HG02938 (cell line): ENCODE measurements around the gene PTPRK.
"Not testable (repeated sequence)": the region's sequence is repeated elsewhere in the genome, so short reads cannot be mapped to it uniquely, and the experiment has no call there.

Source experiments
- ATAC-seq: cut with Tn5 transposase; IDR thresholded peaks from one replicate; pipeline ENCODE4 v1.9.1; 2021; ENCODE audit warnings: mild to moderate bottlenecking, moderate library complexity; ENCODE audit not compliant: unreplicated experiment

PTPRK gene

GRCh38 chr6:128047989-128048388, 472.4 kb downstream of the PTPRK start:
- no peak for ATAC-seq

GRCh38 chr6:128046033-128046432, 474.4 kb downstream of the PTPRK start:
- ATAC-seq: no peak

GRCh38 chr6:128039543-128039942, 480.9 kb downstream of the PTPRK start:
- ATAC-seq: no peak

GRCh38 chr6:128036808-128037570, 483.4 kb downstream of the PTPRK start:
- ATAC-seq: no peak

- no peak for ATAC-seq
Measured at GRCh38 chr6:128033156-128033555, 487.2 kb downstream of the PTPRK start.

- no peak for ATAC-seq
Measured at GRCh38 chr6:128032042-128032441, 488.4 kb downstream of the PTPRK start.

- no peak for ATAC-seq
Measured at GRCh38 chr6:128029826-128030225, 490.6 kb downstream of the PTPRK start.

DNA sequence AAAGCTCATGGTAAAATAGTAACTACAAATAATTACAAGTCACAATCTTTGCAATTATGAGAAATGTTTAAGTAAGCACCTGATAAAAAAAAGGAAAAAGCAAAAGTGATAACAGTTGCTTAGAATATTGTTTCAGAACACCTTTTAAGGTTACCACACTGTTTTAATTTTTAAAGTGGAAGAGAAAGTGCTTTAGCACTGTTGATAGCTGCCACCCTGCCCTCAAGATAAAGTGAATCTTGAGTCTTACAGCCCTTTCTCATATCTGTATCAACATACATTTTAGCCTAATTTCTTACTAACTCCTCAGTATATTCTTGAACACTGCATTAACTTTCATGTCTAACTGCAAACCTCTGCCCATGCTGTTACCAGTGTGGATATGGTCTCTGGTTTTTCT, 492.2 kb downstream of the PTPRK start:
- ATAC-seq: no peak

DNA sequence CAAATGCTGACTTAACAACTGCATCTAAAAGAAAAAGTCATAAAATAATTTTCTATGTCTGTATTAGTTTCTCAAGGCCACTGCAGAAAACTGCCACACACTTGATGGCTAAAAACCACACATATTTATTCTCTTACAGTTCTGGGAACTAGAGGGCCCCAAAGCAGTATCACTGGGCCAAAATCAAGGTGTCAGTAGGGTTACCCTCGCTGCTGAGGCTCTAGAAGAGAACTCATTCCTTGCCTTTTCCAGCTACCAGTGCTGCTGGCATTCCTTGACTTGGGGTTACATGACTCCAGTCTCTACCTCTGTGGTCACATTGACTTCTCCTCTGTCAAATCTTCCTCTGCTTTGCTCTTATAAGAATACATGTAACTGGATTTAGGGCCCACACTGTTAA, 494.9 kb downstream of the PTPRK start:
- no peak for ATAC-seq

DNA sequence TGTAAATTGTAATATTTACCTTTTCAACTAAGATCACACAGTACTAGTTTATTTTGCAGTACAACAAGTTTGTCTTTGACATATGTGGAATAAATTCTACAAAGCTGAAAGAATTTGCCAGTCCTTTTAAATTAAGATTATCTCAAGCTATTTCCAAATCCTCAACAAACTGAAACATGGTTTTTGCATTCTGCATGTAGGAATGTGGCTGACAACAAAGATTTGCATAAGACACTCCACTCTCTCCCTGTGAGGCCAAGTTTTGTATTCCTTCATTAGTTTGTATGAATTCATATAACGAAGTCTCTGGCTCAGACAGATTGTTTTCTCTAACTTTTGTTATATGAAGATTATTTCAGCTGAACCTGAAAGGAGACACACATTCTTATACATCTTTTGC, 495.4 kb downstream of the PTPRK start:
- ATAC-seq: no peak

- ATAC-seq: no peak
Measured at GRCh38 chr6:128024046-128024445, 496.4 kb downstream of the PTPRK start.

DNA sequence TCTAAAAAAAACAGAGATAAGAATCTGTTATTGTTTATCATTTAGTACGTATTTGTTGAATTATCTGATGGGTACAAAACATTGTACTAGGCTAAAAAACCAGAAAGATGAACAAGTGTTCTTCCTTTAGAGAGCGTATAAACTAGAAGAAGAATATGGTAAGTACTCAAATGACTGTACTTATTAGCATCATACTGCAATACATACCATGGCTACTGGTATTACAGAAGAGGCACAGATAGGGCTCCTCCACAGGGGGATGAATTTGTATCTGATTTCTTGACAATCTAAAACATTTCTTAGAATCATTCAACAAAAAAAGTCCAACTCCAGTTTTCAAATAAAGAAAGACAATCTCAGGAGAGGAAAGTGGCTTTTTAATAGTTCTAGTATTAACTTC, 501.6 kb downstream of the PTPRK start:
- ATAC-seq: no peak

DNA sequence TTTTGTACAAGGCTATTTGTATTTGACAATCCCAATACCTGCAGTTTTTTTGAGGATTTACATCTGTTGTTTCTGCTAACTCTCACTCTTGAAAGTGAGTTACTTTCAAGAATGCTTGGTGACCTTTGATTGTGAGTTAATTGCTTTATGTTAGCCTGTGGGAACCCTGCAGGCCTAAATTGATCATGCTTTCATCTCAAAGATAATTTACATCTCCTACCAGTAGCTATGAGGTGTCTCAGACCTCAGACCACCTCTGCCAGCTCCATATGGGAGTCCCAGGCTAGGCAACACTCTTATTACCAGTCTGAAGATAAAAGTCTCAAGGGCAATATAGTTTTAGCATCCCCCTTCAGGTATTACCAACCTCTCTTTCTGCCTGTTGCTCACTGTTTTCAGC, 503.1 kb downstream of the PTPRK start:
- ATAC-seq: no peak

DNA sequence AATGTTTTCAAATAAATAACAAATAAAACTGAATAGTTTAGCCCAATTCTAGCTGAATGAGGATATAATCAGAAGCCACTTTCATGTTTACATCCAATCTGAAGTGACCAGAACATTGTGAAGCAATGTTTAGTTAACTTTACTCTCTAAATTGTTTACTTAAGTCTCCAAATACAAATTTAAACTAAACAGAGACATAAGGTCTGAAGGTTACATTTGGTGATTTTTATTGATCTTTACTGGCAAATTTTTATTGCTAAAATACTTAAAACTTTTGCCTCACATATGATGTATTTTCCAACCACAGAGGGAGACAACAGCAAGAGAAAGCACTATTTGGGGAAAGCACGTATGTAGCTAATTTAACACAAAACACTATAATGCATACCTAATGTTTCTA, 512.7 kb downstream of the PTPRK start:
- no peak for ATAC-seq

- ATAC-seq: no peak
Measured at GRCh38 chr6:128005009-128005408, 515.4 kb downstream of the PTPRK start.

GRCh38 chr6:128000363-128000762, 520.0 kb downstream of the PTPRK start:
- ATAC-seq: no peak

DNA sequence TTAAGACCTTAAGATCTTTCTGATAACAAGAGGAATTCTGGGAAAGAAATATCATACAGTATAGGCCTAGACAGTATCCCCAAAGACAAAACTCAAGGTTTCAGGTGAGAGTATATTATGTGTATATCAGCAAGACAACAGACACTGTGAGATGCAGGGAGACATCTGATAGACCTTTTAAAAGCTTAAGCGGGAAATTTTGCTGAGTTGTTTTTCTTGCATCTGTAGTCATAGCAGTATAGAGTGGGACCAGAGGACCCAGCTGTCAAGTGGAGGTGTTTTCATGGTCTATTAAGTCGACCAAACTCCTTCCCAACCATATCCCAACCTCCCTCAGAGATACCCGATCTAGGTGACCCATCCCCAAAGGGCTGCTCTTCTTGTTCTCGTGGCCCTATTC, 521.4 kb downstream of the PTPRK start:
- no peak for ATAC-seq

DNA sequence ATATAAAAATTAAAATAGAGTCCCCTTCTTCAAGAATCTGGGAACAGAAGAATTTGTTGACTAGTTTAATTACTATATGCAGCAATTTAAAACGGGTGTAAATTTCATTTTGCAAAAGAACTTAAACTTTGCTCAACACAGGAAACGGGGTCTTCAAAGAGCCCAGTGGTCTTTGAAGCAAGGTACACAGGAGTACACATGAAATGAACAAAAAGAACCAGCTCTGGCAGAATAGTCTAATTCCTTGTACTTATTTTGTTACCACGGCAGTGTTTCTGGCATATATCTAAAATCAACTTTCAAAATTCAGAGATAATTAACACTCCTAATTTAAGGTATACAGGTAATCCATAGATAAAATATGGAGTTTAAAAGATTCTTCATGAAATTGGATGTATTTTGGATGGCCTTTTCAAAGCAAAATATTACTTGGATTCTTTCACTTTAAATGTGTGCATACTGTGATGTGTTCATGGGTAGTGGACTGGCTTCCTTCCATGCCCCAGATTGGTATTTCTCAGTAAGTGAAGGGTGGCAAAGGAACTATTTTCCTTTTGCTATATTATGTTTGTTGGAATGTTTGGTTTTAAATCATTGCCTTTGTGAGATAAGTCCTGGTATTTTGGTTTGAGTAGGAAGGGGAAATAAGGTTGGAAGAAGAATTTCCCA, 522.8 kb downstream of the PTPRK start:
- ATAC-seq: no peak

DNA sequence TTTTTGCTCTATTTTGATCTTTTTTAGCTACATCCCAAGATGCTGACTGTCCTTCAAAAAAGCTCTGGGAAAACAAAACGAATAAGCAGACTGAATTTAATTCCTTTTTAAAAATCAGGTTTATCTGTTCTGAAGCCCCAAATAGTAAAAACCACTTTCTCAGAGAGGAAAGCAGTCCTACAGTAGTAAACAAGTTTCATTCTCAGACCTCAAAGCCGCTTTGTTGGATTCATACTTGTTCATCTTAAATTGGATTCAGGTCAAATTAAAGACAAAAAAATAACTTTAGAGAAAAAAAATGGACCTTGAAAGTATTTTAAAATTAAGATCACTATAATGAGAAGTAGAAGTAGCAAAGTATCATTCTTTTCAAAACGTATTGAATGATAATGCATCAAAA, 523.5 kb downstream of the PTPRK start:
- no peak for ATAC-seq

- ATAC-seq: no peak
Measured at GRCh38 chr6:127992144-127992543, 528.3 kb downstream of the PTPRK start.

- no peak for ATAC-seq
Measured at GRCh38 chr6:127990074-127990473, 530.3 kb downstream of the PTPRK start.

DNA sequence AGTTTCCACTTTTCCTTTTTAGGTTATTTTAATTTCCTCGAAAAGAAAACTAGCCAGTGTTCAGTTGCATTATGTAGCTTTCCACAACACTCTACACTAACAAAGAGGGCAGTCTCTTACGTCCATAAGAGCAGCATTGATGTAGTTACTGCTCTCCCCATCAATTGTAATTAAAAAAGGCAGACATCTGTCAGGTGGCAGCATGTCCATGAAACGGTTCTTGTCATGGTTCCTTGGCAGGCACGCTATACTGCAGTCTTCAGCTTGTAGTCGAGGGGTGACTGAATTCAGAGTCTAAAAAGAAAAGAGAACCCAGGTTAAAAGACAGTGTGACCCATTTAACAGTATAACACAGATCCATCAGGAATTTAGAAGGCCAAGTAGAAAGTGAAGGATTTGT, 539.4 kb downstream of the PTPRK start:
- ATAC-seq: no peak

- ATAC-seq: not testable (repeated sequence)
Measured at GRCh38 chr6:127978185-127978584, 542.2 kb downstream of the PTPRK start.
